Smooth muscle cell (in vitro differentiated cells): ENCODE measurements around the gene FHOD1. TPM values are rescaled to one million over a fixed set of nuclear protein-coding genes. Genes with fewer than 3 reads are reported as not detected.

Experiments used
- DNase-seq: peaks from one replicate; lab custom pipeline; 2025; ENCODE audit not compliant: unreplicated experiment; lab: John Stamatoyannopoulos, UW
- H2AFZ ChIP-seq: fragments of 200-600 bp; sonication (generic); 2 replicates; pipeline ENCODE4 v1.6.0; 2016; ENCODE audit warnings: antibody characterized with exemption, low read depth, mild to moderate bottlenecking
- H3F3A ChIP-seq: fragments of 200-600 bp; sonication (generic); 2 replicates; pipeline ENCODE4 v1.6.0; 2017; ENCODE audit warnings: antibody characterized with exemption, low read depth
- H3K27ac ChIP-seq: fragments of 200-600 bp; sonication (generic); 2 replicates; pipeline ENCODE4 v1.5.1; 2016; ENCODE audit warnings: low read depth, mild to moderate bottlenecking
- H3K27me3 ChIP-seq: fragments of 200-600 bp; sonication (generic); 2 replicates; pipeline ENCODE4 v1.6.1; 2016; ENCODE audit warnings: low read depth, mild to moderate bottlenecking
- H3K36me3 ChIP-seq: fragments of 200-600 bp; sonication (generic); 2 replicates; pipeline ENCODE4 v1.5.1; 2016; ENCODE audit warnings: low read depth
- H3K4me1 ChIP-seq: fragments of 200-600 bp; sonication (generic); 2 replicates; pipeline ENCODE4 v1.5.1; 2016; ENCODE audit warnings: low read depth
- H3K4me2 ChIP-seq: fragments of 200-600 bp; sonication (generic); 2 replicates; pipeline ENCODE4 v1.6.0; 2016; ENCODE audit warnings: mild to moderate bottlenecking
- H3K4me3 ChIP-seq: fragments of 200-600 bp; sonication (generic); 2 replicates; pipeline ENCODE4 v1.5.1; 2016; ENCODE audit warnings: mild to moderate bottlenecking
- H3K79me2 ChIP-seq: fragments of 200-600 bp; sonication (generic); 2 replicates; pipeline ENCODE4 v1.6.0; 2016; ENCODE audit warnings: low read depth, mild to moderate bottlenecking
- H3K9ac ChIP-seq: fragments of 200-600 bp; sonication (generic); 2 replicates; pipeline ENCODE4 v1.6.0; 2016; ENCODE audit warnings: low read depth
- H3K9me3 ChIP-seq: fragments of 200-600 bp; sonication (generic); replicated peaks from 2 replicates; pipeline ENCODE4 v1.5.1; 2016; ENCODE audit warnings: low read depth
- H4K20me1 ChIP-seq: fragments of 200-600 bp; sonication (generic); 2 replicates; pipeline ENCODE4 v1.6.0; 2016; ENCODE audit warnings: low read depth
- WGBS: methylation state at CpG from one replicate; pipeline ENCODE4 v1.1.7; 2016; ENCODE audit warnings: low lambda C conversion rate; 5-methylcytosine and 5-hydroxymethylcytosine counted together
- polyA plus RNA-seq: library from polyadenylated mRNA; unstranded; fragments of >200 nt; fragmentation: Nextera tagmentation; extraction: Ambion mirVana; gene quantifications from 2 replicates; pipeline ENCODE4 v1.2.1, GENCODE V29; 2016
- total RNA-seq: library from RNA; depleted of rRNA; stranded (reverse); fragments of >200 nt; gene quantifications from 2 replicates; pipeline ENCODE4 v1.2.3, GENCODE V29; 2014
- TF ChIP-seq, protein P1 (sequence below): fragments of 200-600 bp; sonication (generic); IDR thresholded peaks from 2 replicates; pipeline ENCODE4 v1.5.1; 2017; ENCODE audit warnings: borderline replicate concordance, mild to moderate bottlenecking, antibody characterized with exemption; ENCODE audit not compliant: insufficient read depth, poor library complexity, severe bottlenecking

FHOD1 gene
- total and polyA plus RNA-seq, 2 experiments from 2014 or later = 16.0 to 23.3 TPM

DNA sequence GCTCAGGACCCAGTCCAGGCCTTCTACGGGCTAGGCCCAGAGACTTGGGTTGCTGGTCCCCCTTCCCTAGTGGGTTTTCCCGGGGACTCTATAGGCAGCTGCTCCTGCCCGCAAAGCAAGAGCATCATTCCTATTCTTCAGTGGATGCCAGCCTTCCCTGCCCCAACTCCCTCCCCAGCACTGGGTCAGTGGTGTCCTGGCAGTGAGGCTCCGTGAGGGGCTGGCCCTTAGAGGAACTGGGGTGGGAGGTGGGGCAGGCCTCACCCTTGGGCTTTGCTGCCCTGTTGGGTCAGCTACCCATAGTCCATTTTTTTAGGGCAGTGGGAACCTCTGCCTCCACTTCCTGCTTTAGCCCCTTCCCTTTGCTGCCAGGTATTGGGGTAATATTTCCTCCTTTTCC is 24.2 kb upstream of the FHOD1 start:
- H2AFZ ChIP-seq = no peak overlapping the region
- H3K27me3 ChIP-seq = no peaks in the 10 kb centered on the region
- H3F3A ChIP-seq = no peaks in the 10 kb centered on the region
- no peaks in the 10 kb centered on the region for H3K4me1 ChIP-seq
- WGBS = 100% methylated on average over 4 of the region's 4 CpGs
- H3K9me3 ChIP-seq = no peaks in the 10 kb centered on the region
- H4K20me1 ChIP-seq = no peaks in the 10 kb centered on the region
- TF ChIP-seq, protein P1, sequence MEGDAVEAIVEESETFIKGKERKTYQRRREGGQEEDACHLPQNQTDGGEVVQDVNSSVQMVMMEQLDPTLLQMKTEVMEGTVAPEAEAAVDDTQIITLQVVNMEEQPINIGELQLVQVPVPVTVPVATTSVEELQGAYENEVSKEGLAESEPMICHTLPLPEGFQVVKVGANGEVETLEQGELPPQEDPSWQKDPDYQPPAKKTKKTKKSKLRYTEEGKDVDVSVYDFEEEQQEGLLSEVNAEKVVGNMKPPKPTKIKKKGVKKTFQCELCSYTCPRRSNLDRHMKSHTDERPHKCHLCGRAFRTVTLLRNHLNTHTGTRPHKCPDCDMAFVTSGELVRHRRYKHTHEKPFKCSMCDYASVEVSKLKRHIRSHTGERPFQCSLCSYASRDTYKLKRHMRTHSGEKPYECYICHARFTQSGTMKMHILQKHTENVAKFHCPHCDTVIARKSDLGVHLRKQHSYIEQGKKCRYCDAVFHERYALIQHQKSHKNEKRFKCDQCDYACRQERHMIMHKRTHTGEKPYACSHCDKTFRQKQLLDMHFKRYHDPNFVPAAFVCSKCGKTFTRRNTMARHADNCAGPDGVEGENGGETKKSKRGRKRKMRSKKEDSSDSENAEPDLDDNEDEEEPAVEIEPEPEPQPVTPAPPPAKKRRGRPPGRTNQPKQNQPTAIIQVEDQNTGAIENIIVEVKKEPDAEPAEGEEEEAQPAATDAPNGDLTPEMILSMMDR = no peak
- no peaks in the 10 kb centered on the region for H3K36me3 ChIP-seq
- no peak overlapping the region for H3K9ac ChIP-seq
- DNase-seq = no peak
- H3K4me3 ChIP-seq = no peak overlapping the region
- H3K27ac ChIP-seq = no peak overlapping the region
- H3K4me2 ChIP-seq = no peak overlapping the region
- H3K79me2 ChIP-seq = no peaks in the 10 kb centered on the region

DNA sequence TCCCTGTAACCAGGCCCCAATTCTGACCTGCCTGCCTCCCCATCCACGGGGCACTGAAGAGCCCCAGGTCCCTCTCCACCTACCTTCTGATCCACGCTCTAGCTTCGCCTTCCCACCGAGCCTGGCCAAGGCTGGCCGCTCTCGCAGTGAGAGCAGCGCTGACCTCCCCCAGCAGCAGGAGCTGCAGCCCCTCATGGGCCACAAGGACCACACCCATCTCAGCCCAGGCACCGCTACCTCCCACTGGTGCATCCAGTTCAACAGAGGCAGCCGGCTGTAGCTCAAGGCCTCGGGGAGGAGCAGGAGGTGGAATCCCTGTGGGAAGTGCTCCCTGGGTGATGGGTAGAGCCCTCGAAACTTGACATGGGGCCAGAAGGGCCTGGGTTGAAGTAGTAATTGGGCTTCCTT is 23.7 kb upstream of the FHOD1 start:
- Histone ChIP-seq H3K27ac (no peak overlapping the region), H3F3A (no peaks in the 10 kb centered on the region), H3K9ac (no peak overlapping the region), H3K36me3 (no peaks in the 10 kb centered on the region), H3K27me3 (no peaks in the 10 kb centered on the region), H2AFZ (no peak overlapping the region), H3K9me3 (no peaks in the 10 kb centered on the region), H4K20me1 (no peaks in the 10 kb centered on the region), H3K4me1 (no peaks in the 10 kb centered on the region), H3K4me3 (no peak overlapping the region), H3K4me2 (no peak overlapping the region), H3K79me2 (no peaks in the 10 kb centered on the region)
- TF ChIP-seq, protein P1 = no peak
- no peak for DNase-seq
- 93% methylated on average over 11 of the region's 11 CpGs for WGBS

DNA sequence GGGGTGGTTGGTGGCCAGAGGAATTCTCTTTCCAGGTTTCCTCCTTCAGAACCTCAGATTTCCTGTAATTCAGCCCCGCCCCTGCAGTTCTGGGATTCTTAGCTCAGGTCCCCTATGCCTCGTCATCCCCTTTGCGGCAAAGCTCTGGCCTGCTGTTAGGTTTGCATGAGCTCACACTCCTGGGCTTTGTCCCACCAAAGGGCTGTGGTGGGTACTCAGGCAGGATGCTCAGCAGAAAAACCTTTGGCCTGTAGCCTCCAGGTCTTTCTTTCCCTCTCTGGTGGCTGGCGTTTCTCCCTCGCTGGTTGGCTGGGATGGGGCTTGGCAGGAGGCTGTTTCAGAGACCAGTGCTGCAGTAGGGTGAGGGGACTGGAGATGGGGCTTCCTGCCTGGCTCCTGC is 22.5 kb upstream of the FHOD1 start:
- H3K9me3 ChIP-seq = no peaks in the 10 kb centered on the region
- no peak overlapping the region for H3K4me3 ChIP-seq
- H4K20me1 ChIP-seq = no peaks in the 10 kb centered on the region
- H3K9ac ChIP-seq = no peak overlapping the region
- no peak overlapping the region for H3K27ac ChIP-seq
- H3K27me3 ChIP-seq = no peaks in the 10 kb centered on the region
- WGBS = 77% methylated on average over 5 of the region's 5 CpGs
- TF ChIP-seq, protein P1 = no peak
- no peaks in the 10 kb centered on the region for H3F3A ChIP-seq
- H3K4me2 ChIP-seq = no peak overlapping the region
- H3K4me1 ChIP-seq = no peaks in the 10 kb centered on the region
- no peaks in the 10 kb centered on the region for H3K36me3 ChIP-seq
- no peak for DNase-seq
- no peak overlapping the region for H2AFZ ChIP-seq
- no peaks in the 10 kb centered on the region for H3K79me2 ChIP-seq

DNA sequence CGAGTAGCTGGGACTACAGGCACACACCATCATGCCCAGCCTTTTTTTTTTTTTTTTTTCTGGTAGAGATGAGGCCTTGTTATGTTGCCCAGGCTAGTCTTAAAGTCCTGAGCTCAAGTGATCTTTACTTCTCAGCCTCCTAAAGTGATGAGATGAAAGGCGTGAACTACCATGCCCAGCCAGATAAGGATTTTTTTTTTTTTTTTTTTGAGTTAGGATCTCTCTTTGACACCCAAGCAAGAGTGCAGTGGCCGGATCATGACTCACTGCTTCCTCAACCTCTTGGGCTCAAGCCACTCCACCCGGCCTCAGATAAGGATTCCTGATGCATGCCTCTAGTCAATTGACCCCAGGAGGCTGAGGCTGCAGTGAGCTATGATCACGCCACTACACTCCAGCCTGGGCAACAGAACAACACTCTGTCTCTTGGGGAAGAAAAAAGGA is 20.9 kb upstream of the FHOD1 start:
- Histone ChIP-seq H3K9me3 (no peaks in the 10 kb centered on the region), H3F3A (no peaks in the 10 kb centered on the region), H3K36me3 (no peaks in the 10 kb centered on the region), H3K4me1 (no peaks in the 10 kb centered on the region), H3K79me2 (no peaks in the 10 kb centered on the region), H3K9ac (no peak overlapping the region), H2AFZ (no peak overlapping the region), H3K27me3 (peaks cover 9% of the 10 kb centered on the region), H3K4me2 (no peak overlapping the region), H3K4me3 (no peak overlapping the region), H3K27ac (peak overlapping the region; percentile 52), H4K20me1 (no peaks in the 10 kb centered on the region)
- WGBS = 13% methylated on average over 5 of the region's 5 CpGs
- DNase-seq = no peak
- TF ChIP-seq, protein P1 = no peak
